Right atrium auricular region (tissue), 2 donors: ENCODE measurements around the gene TUBGCP2. TPM values are rescaled to one million over a fixed set of nuclear protein-coding genes. Genes with fewer than 3 reads are reported as not detected.
"Not testable (repeated sequence)": the region's sequence is repeated elsewhere in the genome, so short reads cannot be mapped to it uniquely, and the experiment has no call there.

Source experiments
- DNase-seq: peaks from one replicate; pipeline ENCODE4 v3.0.0-alpha.2; 2019; ENCODE audit warnings: low spot score
- H3K27ac ChIP-seq, 2 donors: fragments of 200-600 bp; sonication (generic); 1 replicate in 1 of 2; 2 replicates in 1 of 2; pipeline ENCODE4 v1.5.1; 2016 to 2019
- H3K27me3 ChIP-seq, 2 donors: fragments of 200-600 bp; sonication (generic); one replicate each; pipeline versions ENCODE4 v1.5.1 to v1.6.0; 2017 to 2019
- H3K36me3 ChIP-seq: fragments of 200-600 bp; sonication (generic); one replicate; pipeline ENCODE4 v1.5.1; 2016
- H3K4me1 ChIP-seq, 2 donors: fragments of 200-600 bp; sonication (generic); one replicate each; pipeline versions ENCODE4 v1.5.1 to v1.6.0; 2017 to 2019
- H3K4me3 ChIP-seq, 2 donors: fragments of 200-600 bp; sonication (generic); 1 replicate in 1 of 2; 2 replicates in 1 of 2; pipeline ENCODE4 v1.5.1; 2017 to 2019; ENCODE audit warnings: mild to moderate bottlenecking in 1 of 2, moderate library complexity in 1 of 2
- H3K9me3 ChIP-seq, 2 donors: fragments of 200-600 bp; sonication (generic); one replicate each; pipeline ENCODE4 v1.5.1; 2019
- total RNA-seq, 2 donors: library from RNA; depleted of rRNA; stranded (reverse); fragments of >200 nt; gene quantifications; one replicate each; pipeline ENCODE4 v1.1.0, GENCODE V29; 2016
- TF ChIP-seq, protein P1 (sequence below), 2 donors: fragments of 200-600 bp; sonication (generic); IDR thresholded peaks; one replicate each; pipeline ENCODE4 v1.5.1; 2019; ENCODE audit warnings: antibody characterized with exemption in 2 of 2

The TUBGCP2 gene
- total RNA-seq, 2 donors from 2014 or later = 22.1 to 30.4 TPM

GRCh38 chr10:133324857-133325260 lies 16.2 kb upstream of the TUBGCP2 start:
- peak overlapping the region in 1 of 2 donors; percentile 48 for H3K4me3 ChIP-seq
- no peaks in the 10 kb centered on the region for H3K36me3 ChIP-seq
- DNase-seq = no peak
- H3K4me1 ChIP-seq = peaks cover 0 to 23% of the 10 kb centered on the region in 2 donors
- H3K27me3 ChIP-seq = peaks cover 13 to 29% of the 10 kb centered on the region in 2 donors
- TF ChIP-seq, protein P1, sequence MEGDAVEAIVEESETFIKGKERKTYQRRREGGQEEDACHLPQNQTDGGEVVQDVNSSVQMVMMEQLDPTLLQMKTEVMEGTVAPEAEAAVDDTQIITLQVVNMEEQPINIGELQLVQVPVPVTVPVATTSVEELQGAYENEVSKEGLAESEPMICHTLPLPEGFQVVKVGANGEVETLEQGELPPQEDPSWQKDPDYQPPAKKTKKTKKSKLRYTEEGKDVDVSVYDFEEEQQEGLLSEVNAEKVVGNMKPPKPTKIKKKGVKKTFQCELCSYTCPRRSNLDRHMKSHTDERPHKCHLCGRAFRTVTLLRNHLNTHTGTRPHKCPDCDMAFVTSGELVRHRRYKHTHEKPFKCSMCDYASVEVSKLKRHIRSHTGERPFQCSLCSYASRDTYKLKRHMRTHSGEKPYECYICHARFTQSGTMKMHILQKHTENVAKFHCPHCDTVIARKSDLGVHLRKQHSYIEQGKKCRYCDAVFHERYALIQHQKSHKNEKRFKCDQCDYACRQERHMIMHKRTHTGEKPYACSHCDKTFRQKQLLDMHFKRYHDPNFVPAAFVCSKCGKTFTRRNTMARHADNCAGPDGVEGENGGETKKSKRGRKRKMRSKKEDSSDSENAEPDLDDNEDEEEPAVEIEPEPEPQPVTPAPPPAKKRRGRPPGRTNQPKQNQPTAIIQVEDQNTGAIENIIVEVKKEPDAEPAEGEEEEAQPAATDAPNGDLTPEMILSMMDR (IDR thresholded peaks at IDR 0.05) = no peak
- H3K9me3 ChIP-seq = no peaks in the 10 kb centered on the region
- H3K27ac ChIP-seq = no peak overlapping the region

DNA sequence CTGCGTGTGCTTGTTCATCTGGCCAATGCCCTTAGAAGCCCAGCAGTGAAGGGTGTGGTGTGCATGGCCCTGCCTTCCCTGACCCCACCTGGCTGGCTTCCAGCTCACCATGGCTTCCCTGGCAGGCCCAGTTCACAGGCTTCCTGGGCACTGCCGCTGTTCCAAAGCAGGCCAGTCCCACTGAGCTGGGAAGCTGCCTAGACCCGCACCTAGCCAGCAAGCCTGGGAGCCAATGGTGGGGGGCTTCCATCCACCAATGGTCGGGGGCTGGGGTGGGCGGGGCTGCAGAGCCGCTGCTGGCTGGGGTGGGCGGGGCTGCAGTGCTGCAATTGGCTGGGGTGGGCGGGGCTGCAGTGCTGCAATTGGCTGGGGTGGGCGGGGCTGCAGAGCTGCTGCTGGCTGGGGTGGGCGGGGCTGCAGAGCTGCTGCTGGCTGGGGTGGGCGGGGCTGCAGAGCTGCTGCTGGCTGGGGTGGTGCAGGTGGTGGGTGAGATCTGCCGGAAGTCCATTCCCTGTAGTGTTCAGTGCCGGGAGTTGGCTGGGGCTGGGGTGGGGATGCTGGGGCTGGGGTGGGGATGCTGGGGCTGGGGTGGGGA lies 15.6 kb upstream of the TUBGCP2 start:
- Histone ChIP-seq H3K4me3 (peak overlapping the region in 1 of 2 donors; percentile 13), H3K4me1 (peaks cover 0 to 17% of the 10 kb centered on the region in 2 donors), H3K27ac (no peak overlapping the region), H3K9me3 (no peaks in the 10 kb centered on the region), H3K27me3 (peaks cover 13 to 29% of the 10 kb centered on the region in 2 donors), H3K36me3 (no peaks in the 10 kb centered on the region)
- no peak for DNase-seq
- TF ChIP-seq, protein P1 (IDR thresholded peaks at IDR 0.05) = no peak

DNA sequence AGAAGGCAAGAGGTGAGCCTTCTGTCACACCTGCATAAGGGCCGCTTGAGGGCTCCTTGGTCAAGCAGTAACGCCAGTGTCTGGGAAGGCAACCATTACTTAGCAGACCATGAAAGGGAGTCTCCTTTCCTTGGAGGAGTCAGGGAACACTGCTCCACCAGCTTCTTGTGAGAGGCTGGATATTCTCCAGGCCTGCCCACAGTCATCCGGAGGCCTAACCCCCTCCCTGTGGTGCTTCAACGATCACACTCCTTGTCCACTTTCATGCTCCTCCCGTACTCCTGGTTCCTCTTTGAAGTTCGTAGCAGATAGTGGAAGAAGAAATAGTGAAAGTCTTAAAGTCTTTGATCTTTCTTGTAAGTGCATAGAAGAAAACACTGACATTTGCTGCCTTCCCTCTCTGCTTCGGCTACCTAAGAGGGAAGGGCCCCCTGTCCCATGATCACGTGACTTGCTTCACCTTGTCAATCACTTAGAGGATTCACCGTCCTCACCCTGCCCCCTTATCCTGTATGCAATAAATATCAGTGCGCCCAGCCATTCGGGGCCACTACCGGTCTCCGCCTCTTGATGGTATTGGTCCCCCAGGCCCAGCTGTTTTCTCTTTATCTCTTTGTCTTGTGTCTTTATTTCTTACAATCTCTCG lies 13.5 kb upstream of the TUBGCP2 start:
- peaks cover 8 to 27% of the 10 kb centered on the region in 2 donors for H3K27me3 ChIP-seq
- not testable (repeated sequence) for DNase-seq, H3K36me3 ChIP-seq

GRCh38 chr10:133320852-133321422 lies 12.3 kb upstream of the TUBGCP2 start:
- not testable (repeated sequence) for H3K27ac ChIP-seq, H3K9me3 ChIP-seq, DNase-seq, H3K4me3 ChIP-seq, H3K36me3 ChIP-seq
- peaks cover 2 to 15% of the 10 kb centered on the region in 2 donors for H3K27me3 ChIP-seq
- H3K4me1 ChIP-seq = peaks cover 0 to 21% of the 10 kb centered on the region in 2 donors

More for the DNA sequence above, 13.5 kb upstream of the TUBGCP2 start:
- H3K9me3 ChIP-seq, H3K4me3 ChIP-seq, H3K27ac ChIP-seq: not testable (repeated sequence)
- peaks cover 0 to 24% of the 10 kb centered on the region in 2 donors for H3K4me1 ChIP-seq

GRCh38 chr10:133318494-133319127 lies 9.9 kb upstream of the TUBGCP2 start:
- Histone ChIP-seq H3K4me3 (peak overlapping the region; percentile 19 to 43), H3K27me3 (peaks cover 0 to 3% of the 10 kb centered on the region in 2 donors), H3K36me3 (no peaks in the 10 kb centered on the region), H3K27ac (no peak overlapping the region), H3K4me1 (peaks cover 0 to 10% of the 10 kb centered on the region in 2 donors), H3K9me3 (no peaks in the 10 kb centered on the region)
- DNase-seq = no peak
- TF ChIP-seq, protein P1 (IDR thresholded peaks at IDR 0.05) = peak; percentile 42 to 75

DNA sequence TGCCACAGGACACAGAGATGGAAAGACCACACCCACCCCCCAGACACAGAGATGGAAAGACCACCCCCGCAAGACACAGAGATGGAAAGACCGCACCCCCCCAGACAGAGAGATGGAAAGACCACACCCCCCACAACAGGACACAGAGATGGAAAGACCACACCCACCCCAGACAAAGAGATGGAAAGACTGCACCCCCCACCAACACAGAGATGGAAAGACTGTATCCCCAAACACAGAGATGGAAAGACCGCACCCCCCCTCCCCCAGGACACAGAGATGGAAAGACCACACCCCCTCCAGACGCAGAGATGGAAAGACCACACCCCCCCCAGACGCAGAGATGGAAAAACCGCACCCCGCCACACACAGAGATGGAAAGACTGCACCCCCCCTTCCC lies 8.1 kb upstream of the TUBGCP2 start:
- no peak for DNase-seq
- Histone ChIP-seq H3K27ac (no peak overlapping the region), H3K27me3 (peaks cover 0 to 3% of the 10 kb centered on the region in 2 donors), H3K9me3 (no peaks in the 10 kb centered on the region), H3K4me1 (peaks cover 0 to 10% of the 10 kb centered on the region in 2 donors), H3K36me3 (no peaks in the 10 kb centered on the region), H3K4me3 (no peak overlapping the region)
- TF ChIP-seq, protein P1 (IDR thresholded peaks at IDR 0.05) = no peak
